WTC11 (cell line): Measurements from ENCODE around the gene CLSTN2.

Experiments
- CBFB ChIP-seq: sonication (generic); formaldehyde crosslinking; IDR thresholded peaks from 2 replicates; pipeline ENCODE4 v1.8.1; 2022; ENCODE audit warnings: mild to moderate bottlenecking, low read depth, missing genetic modification reagents
- IRF2 ChIP-seq: sonication (generic); formaldehyde crosslinking; IDR thresholded peaks from 2 replicates; pipeline ENCODE4 v1.8.0; 2022; ENCODE audit warnings: low read depth, missing genetic modification reagents, borderline replicate concordance
- NR2C2 ChIP-seq: sonication (generic); formaldehyde crosslinking; IDR thresholded peaks from 2 replicates; pipeline ENCODE4 v1.8.0; 2022; ENCODE audit warnings: mild to moderate bottlenecking, missing genetic modification reagents
- TF ChIP-seq, protein P1 (sequence below): fragments of 200-600 bp; IDR thresholded peaks from 2 replicates; pipeline ENCODE4 v1.8.0; 2022; ENCODE audit warnings: antibody characterized with exemption

- TF ChIP-seq, protein P1, sequence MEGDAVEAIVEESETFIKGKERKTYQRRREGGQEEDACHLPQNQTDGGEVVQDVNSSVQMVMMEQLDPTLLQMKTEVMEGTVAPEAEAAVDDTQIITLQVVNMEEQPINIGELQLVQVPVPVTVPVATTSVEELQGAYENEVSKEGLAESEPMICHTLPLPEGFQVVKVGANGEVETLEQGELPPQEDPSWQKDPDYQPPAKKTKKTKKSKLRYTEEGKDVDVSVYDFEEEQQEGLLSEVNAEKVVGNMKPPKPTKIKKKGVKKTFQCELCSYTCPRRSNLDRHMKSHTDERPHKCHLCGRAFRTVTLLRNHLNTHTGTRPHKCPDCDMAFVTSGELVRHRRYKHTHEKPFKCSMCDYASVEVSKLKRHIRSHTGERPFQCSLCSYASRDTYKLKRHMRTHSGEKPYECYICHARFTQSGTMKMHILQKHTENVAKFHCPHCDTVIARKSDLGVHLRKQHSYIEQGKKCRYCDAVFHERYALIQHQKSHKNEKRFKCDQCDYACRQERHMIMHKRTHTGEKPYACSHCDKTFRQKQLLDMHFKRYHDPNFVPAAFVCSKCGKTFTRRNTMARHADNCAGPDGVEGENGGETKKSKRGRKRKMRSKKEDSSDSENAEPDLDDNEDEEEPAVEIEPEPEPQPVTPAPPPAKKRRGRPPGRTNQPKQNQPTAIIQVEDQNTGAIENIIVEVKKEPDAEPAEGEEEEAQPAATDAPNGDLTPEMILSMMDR = no peak
- TF ChIP-seq NR2C2 (CRISPR knock-in tag) (no peak), CBFB (CRISPR knock-in tag) (no peak), IRF2 (CRISPR knock-in tag) (no peak)
These were observed 44.0 kb downstream of the CLSTN2 start for GRCh38 chr3:139978966-139979365.
